Measurements from ENCODE around the gene TIPARP.

TIPARP gene

GRCh38 chr3:156674046-156674910, at the start of gene TIPARP:
Gene TIPARP, plus strand, starts transcription at chr3:156674590. Its CDS starts 3,108 bp downstream, at chr3:156677698.
- DNase-seq, result peak; percentile 99 to 100 (median 100)

- no peak for DNase-seq
Measured at GRCh38 chr3:156626104-156626503, 48.3 kb upstream of the TIPARP start.

GRCh38 chr3:156627946-156628569, 46.3 kb upstream of the TIPARP start:
- DNase-seq, result no peak

- DNase-seq, result peak in 1 of 3 donors; percentile 63
Measured at GRCh38 chr3:156628836-156629618, 45.4 kb upstream of the TIPARP start.

GRCh38 chr3:156630081-156630772, 44.2 kb upstream of the TIPARP start:
- DNase-seq, result no peak

GRCh38 chr3:156630773-156631093, 43.7 kb upstream of the TIPARP start:
- DNase-seq, result no peak

GRCh38 chr3:156631323-156631722, 43.1 kb upstream of the TIPARP start:
- no peak for DNase-seq

- DNase-seq, result no peak
Measured at GRCh38 chr3:156632601-156633000, 41.8 kb upstream of the TIPARP start.

- no peak for DNase-seq
Measured at GRCh38 chr3:156633335-156633734, 41.1 kb upstream of the TIPARP start.

- no peak for DNase-seq
Measured at GRCh38 chr3:156635034-156635433, 39.4 kb upstream of the TIPARP start.

- peak; percentile 8 to 33 (median 31) for DNase-seq
Measured at GRCh38 chr3:156635973-156636372, 38.4 kb upstream of the TIPARP start.

- peak in 1 of 3 donors; percentile 7 for DNase-seq
Measured at GRCh38 chr3:156637480-156638022, 36.8 kb upstream of the TIPARP start.

GRCh38 chr3:156638271-156638670, 36.1 kb upstream of the TIPARP start:
- no peak for DNase-seq

GRCh38 chr3:156639414-156640023, 34.9 kb upstream of the TIPARP start:
- DNase-seq, result peak; percentile 31 to 65 (median 33)

GRCh38 chr3:156641618-156641975, 32.8 kb upstream of the TIPARP start:
- DNase-seq, result no peak

GRCh38 chr3:156642750-156643728, 31.4 kb upstream of the TIPARP start:
- DNase-seq, result peak in 1 of 3 donors; percentile 12

GRCh38 chr3:156643729-156644389, 30.5 kb upstream of the TIPARP start:
- DNase-seq, result peak; percentile 74 to 78 (median 77)

- no peak for DNase-seq
Measured at GRCh38 chr3:156644958-156645357, 29.4 kb upstream of the TIPARP start.

GRCh38 chr3:156646958-156647357, 27.4 kb upstream of the TIPARP start:
- no peak for DNase-seq

GRCh38 chr3:156648086-156648485, 26.3 kb upstream of the TIPARP start:
- peak; percentile 53 to 70 (median 58) for DNase-seq
